ENCODE data around the gene XPNPEP3.

The XPNPEP3 gene

GRCh38 chr22:40979871-40980270 is 122.9 kb downstream of the XPNPEP3 start:
- no peaks in the 10 kb centered on the region for H3K9me3 Mint-ChIP-seq
- peaks cover 18% of the 10 kb centered on the region for H3K4me1 Mint-ChIP-seq
- no peaks in the 10 kb centered on the region for H3K27me3 Mint-ChIP-seq
- no peaks in the 10 kb centered on the region for H3K36me3 Mint-ChIP-seq
- no peak overlapping the region for H3K27ac Mint-ChIP-seq
- ATAC-seq, result no peak
- H3K4me3 Mint-ChIP-seq, result no peak overlapping the region
